Activated T-helper 17 cell treated with anti-CD3 and anti-CD28 coated beads, Interleukin-2, amount 50 U/mL, for 72 hours (primary cell): ENCODE measurements around the gene MED12. TPM values are rescaled to one million over a fixed set of nuclear protein-coding genes. Genes with fewer than 3 reads are reported as not detected.

Experiments used
- ATAC-seq: fragments of 150-1000 bp; cut with Tn5 transposase; replicated peaks from 2 replicates; pipeline ENCODE4 v1.10.0; 2021; ENCODE audit warnings: mild to moderate bottlenecking, moderate library complexity
- H3K27ac Mint-ChIP-seq: one replicate; pipeline ENCODE4 v1.8.0; 2022; ENCODE audit warnings: mixed read lengths
- H3K27me3 Mint-ChIP-seq: one replicate; pipeline ENCODE4 v1.8.0; 2022; ENCODE audit warnings: mixed read lengths
- H3K36me3 Mint-ChIP-seq: one replicate; pipeline ENCODE4 v1.8.0; 2022; ENCODE audit warnings: low read depth, mild to moderate bottlenecking, mixed read lengths
- H3K4me1 Mint-ChIP-seq: one replicate; pipeline ENCODE4 v1.8.0; 2022; ENCODE audit warnings: mixed read lengths
- H3K4me3 Mint-ChIP-seq: one replicate; pipeline ENCODE4 v1.8.0; 2022; ENCODE audit warnings: mild to moderate bottlenecking, mixed read lengths
- H3K9me3 Mint-ChIP-seq: one replicate; pipeline ENCODE4 v1.8.0; 2022; ENCODE audit warnings: mixed read lengths
- total RNA-seq, 2 donors: library from RNA; stranded (reverse); gene quantifications; one replicate each; pipeline ENCODE4 v1.2.3, GENCODE V29; 2022

Gene MED12
- total RNA-seq, 2 donors from 2014 or later: 46.2 to 144 TPM

DNA sequence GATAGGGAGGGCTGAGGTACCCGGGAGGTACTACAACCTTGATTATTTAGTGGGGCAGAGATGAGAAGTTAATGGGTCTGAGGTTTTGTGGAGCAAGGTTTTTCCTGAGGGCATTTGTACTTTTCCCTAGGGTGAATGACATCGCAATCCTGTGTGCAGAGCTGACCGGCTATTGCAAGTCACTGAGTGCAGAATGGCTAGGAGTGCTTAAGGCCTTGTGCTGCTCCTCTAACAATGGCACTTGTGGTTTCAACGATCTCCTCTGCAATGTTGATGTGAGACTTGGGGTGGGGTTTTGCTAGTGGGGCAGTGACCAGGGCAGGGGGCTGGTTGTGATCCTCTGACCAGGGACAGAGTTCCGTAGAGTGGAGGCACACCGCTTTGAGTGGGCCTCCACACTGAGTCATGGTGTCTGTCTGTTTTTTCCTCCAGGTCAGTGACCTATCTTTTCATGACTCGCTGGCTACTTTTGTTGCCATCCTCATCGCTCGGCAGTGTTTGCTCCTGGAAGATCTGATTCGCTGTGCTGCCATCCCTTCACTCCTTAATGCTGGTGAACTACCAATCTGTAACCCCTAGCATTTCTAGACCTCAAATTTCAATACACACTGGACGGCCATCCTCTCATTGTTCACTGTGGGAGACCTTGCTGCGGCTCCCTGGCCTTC, 9.9 kb downstream of the MED12 start:
- Mint-ChIP-seq H3K9me3 (no peaks in the 10 kb centered on the region), H3K4me3 (peak overlapping the region; percentile 75), H3K4me1 (peaks cover 28% of the 10 kb centered on the region), H3K27me3 (no peaks in the 10 kb centered on the region), H3K27ac (peak overlapping the region; percentile 78), H3K36me3 (peaks cover 98% of the 10 kb centered on the region)
- peak; percentile 52 for ATAC-seq

DNA sequence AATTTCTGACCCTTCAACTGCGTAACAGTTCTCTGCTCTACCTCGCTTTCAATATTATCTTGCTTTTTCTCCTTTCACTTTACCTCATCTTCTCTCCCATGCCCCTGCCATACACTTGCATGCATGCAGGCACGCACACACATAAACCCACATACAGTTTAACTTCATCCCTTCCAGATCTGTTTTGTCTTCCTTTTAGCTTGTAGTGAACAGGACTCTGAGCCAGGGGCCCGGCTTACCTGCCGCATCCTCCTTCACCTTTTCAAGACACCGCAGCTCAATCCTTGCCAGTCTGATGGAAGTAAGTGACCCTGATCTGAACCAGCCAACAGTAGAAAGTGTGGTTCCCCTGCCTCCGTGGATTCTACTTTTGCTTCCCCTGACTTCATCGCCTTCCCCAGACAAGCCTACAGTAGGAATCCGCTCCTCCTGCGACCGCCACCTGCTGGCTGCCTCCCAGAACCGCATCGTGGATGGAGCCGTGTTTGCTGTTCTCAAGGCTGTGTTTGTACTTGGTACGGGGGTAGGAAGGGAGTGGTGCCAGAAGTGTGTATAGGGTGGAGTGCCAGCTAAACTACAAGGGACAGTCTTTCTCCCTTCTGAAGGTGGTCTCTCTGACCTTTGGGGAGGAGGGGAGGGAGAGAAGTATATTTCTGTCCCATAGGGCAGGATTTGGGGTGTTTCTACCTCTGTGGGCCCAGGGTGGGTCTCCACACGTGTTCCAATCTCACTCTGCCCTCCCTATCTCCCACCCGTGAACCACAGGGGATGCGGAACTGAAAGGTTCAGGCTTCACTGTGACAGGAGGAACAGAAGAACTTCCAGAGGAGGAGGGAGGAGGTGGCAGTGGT, 10.7 kb downstream of the MED12 start:
- H3K36me3 Mint-ChIP-seq: peaks cover 98% of the 10 kb centered on the region

DNA sequence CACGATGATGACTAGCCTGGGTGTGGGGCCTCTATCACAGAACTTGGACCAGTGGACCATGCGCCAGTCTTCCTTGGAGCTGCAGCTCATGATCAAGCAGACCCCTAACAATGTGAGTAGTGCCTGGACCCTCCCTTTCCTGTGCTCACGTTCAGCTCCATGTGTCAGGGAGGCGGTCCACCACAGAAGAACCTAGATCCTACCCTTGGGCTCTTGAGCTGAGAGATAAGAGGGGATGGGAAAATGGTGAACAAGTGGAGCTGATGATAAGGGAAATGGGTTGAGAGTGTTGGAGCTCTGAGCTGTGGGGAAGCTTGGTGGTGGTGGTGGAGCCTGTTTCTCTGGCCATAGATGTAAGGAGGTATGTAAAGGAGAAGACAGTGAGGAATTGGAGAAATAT, 13.1 kb downstream of the MED12 start:
- peaks cover 22% of the 10 kb centered on the region for H3K4me1 Mint-ChIP-seq

More for the DNA sequence above, 10.7 kb downstream of the MED12 start:
- Mint-ChIP-seq H3K27me3 (no peaks in the 10 kb centered on the region), H3K9me3 (no peaks in the 10 kb centered on the region), H3K4me3 (peak overlapping the region; percentile 75), H3K4me1 (peaks cover 27% of the 10 kb centered on the region), H3K27ac (peak overlapping the region; percentile 78)
- peak; percentile 89 for ATAC-seq

DNA sequence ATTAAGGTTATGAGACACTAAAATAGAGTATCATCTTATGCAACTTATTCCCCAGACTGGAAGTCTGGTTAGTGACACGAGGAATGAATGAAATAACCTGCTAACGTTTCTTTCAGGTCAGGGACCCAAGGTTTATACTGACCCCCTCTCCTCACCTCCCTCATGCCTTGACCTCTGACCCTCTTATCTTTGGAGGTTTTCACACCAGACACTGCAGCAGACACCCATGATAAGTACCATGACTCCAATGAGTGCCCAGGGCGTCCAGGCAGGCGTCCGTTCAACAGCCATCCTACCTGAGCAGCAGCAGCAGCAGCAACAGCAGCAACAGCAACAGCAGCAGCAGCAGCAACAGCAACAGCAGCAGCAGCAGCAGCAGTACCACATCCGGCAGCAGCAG, 22.0 kb downstream of the MED12 start:
- Mint-ChIP-seq H3K9me3 (no peaks in the 10 kb centered on the region), H3K4me3 (no peak overlapping the region), H3K4me1 (peaks cover 5% of the 10 kb centered on the region), H3K36me3 (peaks cover 74% of the 10 kb centered on the region), H3K27ac (no peak overlapping the region), H3K27me3 (no peaks in the 10 kb centered on the region)
- no peak for ATAC-seq

More for the DNA sequence above, 13.1 kb downstream of the MED12 start:
- H3K4me3 Mint-ChIP-seq: no peak overlapping the region
- H3K9me3 Mint-ChIP-seq: no peaks in the 10 kb centered on the region
- no peaks in the 10 kb centered on the region for H3K27me3 Mint-ChIP-seq
- ATAC-seq: no peak
- H3K36me3 Mint-ChIP-seq: peaks cover 98% of the 10 kb centered on the region
- H3K27ac Mint-ChIP-seq: no peak overlapping the region

DNA sequence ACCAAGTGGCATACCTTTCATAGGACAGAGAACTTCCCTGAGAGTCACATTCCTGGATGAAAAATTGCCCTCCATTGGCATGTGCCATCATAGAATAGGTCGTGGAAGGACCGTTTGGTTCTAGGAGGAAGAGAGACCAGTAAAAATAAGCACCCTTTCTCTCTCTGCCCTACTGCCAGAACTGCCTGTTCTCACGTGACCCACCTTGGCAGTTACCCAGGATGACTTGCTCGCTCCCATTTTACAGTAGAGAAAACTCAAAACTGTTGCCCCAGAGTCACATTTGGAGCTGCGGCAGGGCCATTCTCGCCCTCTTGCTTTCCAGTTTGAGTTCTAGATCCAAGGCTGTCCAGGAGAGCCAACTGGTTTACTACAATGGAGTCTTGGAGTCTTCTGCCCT, 25.1 kb downstream of the MED12 start:
- ATAC-seq: no peak
- no peaks in the 10 kb centered on the region for H3K27me3 Mint-ChIP-seq
- no peaks in the 10 kb centered on the region for H3K9me3 Mint-ChIP-seq
- H3K4me3 Mint-ChIP-seq: no peak overlapping the region
- peaks cover 43% of the 10 kb centered on the region for H3K36me3 Mint-ChIP-seq
- no peak overlapping the region for H3K27ac Mint-ChIP-seq
- peaks cover 10% of the 10 kb centered on the region for H3K4me1 Mint-ChIP-seq

DNA sequence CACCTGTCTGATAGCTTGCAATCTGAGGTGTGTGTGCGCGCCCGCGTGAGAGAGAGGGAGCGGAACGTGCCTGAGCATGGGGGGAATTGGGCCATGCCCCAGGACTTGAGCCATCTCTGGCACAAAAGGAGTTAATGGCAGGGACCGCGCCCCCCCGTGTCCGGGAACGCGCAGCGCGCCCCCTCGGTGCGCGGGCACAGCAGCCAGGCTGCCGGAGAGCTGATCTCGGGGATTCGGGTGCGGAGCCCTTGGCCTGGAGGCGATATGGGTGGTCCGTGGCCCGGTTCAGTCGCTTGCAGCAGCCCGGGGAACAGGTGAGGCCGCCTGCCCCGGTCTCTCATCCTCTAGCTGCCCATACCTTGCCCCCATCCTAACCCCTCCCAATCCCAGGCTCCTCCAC, 26.3 kb downstream of the MED12 start, which contains the start of gene NLGN3:
NLGN3 (plus strand) TSS at position 191 of the 400 bp plus-strand sequence. CDS start 2,909 bp downstream, outside the sequence.
- Mint-ChIP-seq H3K4me1 (peaks cover 5% of the 10 kb centered on the region), H3K27me3 (no peaks in the 10 kb centered on the region)

DNA sequence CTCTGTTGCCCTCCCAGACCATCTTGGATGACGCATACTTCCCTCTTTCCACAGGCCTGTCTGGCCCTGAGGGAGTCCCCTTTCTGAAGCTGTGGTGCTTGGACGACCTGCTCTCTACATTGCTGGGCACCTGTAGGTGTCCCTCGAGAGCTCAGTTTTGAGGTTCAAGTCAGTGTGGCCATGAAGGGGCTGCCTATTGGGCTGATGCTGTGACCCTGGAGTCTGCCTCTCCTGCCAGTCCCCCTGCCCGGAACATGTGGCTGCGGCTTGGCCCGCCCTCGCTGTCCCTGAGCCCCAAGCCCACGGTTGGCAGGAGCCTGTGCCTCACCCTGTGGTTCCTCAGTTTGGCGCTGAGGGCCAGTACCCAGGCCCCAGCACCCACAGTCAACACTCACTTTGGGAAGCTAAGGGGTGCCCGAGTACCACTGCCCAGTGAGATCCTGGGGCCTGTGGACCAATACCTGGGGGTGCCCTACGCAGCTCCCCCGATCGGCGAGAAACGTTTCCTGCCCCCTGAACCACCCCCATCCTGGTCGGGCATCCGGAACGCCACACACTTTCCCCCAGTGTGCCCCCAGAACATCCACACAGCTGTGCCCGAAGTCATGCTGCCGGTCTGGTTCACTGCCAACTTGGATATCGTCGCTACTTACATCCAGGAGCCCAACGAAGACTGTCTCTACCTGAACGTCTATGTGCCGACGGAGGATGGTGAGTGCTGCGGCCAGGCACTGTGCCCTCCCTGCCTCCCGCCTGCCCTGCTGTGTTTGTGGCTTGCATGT, 29.3 kb downstream of the MED12 start:
- Mint-ChIP-seq H3K27ac (no peak overlapping the region), H3K9me3 (no peaks in the 10 kb centered on the region), H3K36me3 (peaks cover 4% of the 10 kb centered on the region), H3K4me1 (peaks cover 5% of the 10 kb centered on the region), H3K27me3 (no peaks in the 10 kb centered on the region), H3K4me3 (no peak overlapping the region)
- ATAC-seq: no peak

More for the DNA sequence above, 26.3 kb downstream of the MED12 start, which contains the start of gene NLGN3:
- H3K9me3 Mint-ChIP-seq: no peaks in the 10 kb centered on the region
- H3K27ac Mint-ChIP-seq: no peak within 1 kb of the TSS
- no peak for ATAC-seq
- peak within 1 kb of the TSS; percentile 11 for H3K4me3 Mint-ChIP-seq
- peaks cover 32% of the 10 kb centered on the region for H3K36me3 Mint-ChIP-seq

DNA sequence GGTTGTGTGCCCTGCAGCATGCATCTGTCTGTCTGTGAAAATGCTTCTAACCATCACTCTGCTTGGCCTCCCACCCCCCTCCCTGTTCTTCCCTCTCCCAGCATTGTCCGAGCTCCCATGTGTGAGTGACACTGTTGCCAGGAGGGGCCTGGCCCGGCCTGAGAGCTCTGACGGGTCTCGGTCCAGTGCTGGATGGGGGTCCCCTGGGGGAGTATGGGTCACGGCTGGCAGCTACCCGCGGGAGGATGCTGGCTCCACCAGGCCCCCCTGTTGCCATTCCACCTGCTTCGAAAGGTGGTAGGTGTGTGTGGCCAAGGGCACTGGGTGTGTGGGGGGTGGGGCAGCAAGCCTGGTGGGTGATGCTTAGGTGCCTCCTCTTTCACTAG, 29.9 kb downstream of the MED12 start:
- Mint-ChIP-seq H3K36me3 (no peaks in the 10 kb centered on the region), H3K9me3 (no peaks in the 10 kb centered on the region), H3K4me3 (no peak overlapping the region), H3K4me1 (peaks cover 5% of the 10 kb centered on the region), H3K27ac (no peak overlapping the region), H3K27me3 (no peaks in the 10 kb centered on the region)
- ATAC-seq: no peak

DNA sequence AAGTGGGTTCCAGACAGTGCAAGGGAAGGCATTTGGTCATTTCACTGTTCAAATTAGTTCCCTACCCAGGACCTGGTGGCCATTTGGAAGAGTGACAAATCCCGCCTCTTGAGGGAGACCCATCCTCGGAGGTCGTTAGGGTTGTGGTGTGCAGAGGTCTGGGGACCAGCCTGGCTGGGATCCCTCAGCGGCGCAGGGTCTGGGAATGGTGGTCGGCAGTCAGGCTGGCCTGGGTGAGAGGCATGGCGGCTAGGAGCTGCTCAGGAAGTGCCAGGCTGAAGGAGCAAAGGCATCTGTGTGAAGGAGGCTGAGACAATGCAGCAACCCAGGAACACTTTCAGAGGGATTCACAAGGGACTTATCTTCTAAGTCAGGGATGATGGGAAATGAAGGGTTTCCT, 33.0 kb downstream of the MED12 start:
- H3K36me3 Mint-ChIP-seq: peaks cover 5% of the 10 kb centered on the region
- H3K4me1 Mint-ChIP-seq: peaks cover 6% of the 10 kb centered on the region
- no peak overlapping the region for H3K27ac Mint-ChIP-seq
- H3K4me3 Mint-ChIP-seq: no peak overlapping the region
- no peaks in the 10 kb centered on the region for H3K27me3 Mint-ChIP-seq
- no peak for ATAC-seq
- no peaks in the 10 kb centered on the region for H3K9me3 Mint-ChIP-seq

DNA sequence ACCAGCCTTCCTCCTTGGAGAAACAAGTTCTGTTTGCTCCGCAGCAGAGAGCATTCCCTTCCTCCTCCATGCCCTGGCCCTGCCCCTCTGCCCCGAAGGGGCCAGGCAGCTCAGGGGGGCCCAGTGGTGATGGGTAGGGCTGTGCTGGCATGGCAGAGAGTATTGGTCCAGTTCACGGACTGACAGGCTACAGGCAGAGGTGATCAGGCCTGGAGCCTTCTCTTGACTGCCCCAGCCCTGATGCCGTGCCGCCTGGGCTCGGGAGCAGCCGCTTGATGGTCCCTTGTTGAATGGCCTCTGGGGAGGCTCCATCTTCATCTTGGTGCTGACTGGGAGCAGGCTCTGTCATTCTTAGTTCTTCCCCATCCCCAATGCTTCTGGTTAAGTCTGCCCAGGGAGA, 35.8 kb downstream of the MED12 start:
- Mint-ChIP-seq H3K4me1 (peaks cover 5% of the 10 kb centered on the region), H3K36me3 (peaks cover 17% of the 10 kb centered on the region), H3K4me3 (no peak overlapping the region), H3K9me3 (no peaks in the 10 kb centered on the region), H3K27me3 (no peaks in the 10 kb centered on the region), H3K27ac (no peak overlapping the region)
- no peak for ATAC-seq

DNA sequence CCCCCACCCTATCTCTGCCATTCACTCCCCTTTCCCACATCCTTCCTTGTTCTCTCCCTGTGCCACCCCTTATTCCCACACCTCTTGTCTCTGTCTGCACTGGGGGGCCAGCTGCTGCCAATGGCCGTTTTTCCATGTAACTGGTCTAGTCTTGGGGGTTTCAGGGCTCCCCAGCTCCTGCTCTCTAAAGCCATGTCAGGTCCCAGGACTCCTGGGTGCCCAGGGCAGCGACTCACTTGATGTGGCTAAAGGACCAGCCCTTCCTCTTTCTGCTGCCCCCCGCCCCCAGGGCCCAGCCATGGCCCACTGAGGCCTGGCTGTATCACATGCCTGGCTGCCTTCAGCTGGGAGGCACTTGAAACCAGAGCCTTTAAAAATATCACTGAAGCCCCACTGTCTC, 36.2 kb downstream of the MED12 start:
- H3K9me3 Mint-ChIP-seq: no peaks in the 10 kb centered on the region
- H3K4me3 Mint-ChIP-seq: no peak overlapping the region
- no peak for ATAC-seq
- peaks cover 5% of the 10 kb centered on the region for H3K4me1 Mint-ChIP-seq
- H3K36me3 Mint-ChIP-seq: peaks cover 19% of the 10 kb centered on the region
- H3K27ac Mint-ChIP-seq: no peak overlapping the region
- no peaks in the 10 kb centered on the region for H3K27me3 Mint-ChIP-seq

DNA sequence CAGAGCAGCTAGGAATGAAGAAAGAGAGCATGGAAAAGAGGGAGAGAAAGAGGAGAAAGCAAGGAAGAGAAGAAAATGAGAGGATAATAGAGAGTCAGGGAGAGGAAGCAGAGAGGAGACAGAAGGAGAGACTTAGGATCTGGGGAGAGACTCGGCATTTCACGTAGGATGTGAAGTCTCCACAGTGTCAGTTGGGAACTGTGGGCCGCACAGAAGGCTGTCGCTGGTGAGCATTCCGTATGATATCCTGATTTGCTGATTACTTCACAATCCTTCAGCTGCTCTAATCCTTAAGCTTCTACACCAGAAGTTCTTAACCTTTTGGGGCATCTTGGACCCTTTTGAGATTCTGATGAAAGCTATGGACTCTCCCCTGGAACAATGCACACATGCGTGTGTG, 40.2 kb downstream of the MED12 start:
- Mint-ChIP-seq H3K27me3 (no peaks in the 10 kb centered on the region), H3K9me3 (no peaks in the 10 kb centered on the region), H3K4me1 (peaks cover 5% of the 10 kb centered on the region), H3K4me3 (no peak overlapping the region), H3K27ac (no peak overlapping the region), H3K36me3 (peaks cover 19% of the 10 kb centered on the region)
- ATAC-seq: no peak

DNA sequence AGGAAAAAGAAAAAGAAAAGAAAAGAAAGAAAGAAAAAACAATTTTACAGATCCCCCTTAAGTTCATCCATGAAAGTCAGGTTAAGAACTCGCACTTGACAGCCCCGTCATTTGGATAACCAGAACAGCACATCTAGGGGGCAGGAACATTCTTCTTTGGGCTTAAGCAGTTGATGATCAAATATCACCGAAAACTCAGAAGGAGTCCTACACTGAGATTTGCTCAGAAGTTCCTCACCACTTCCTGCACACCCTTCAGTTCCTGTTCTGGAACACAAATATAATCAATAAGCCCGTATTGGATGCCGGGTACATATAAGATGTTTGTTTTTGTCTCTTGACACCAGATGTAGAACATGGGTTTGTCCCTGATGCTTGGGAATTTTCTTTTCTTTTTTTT, 40.9 kb downstream of the MED12 start:
- Mint-ChIP-seq H3K4me1 (peaks cover 5% of the 10 kb centered on the region), H3K36me3 (peaks cover 19% of the 10 kb centered on the region), H3K27me3 (no peaks in the 10 kb centered on the region), H3K9me3 (no peaks in the 10 kb centered on the region), H3K4me3 (no peak overlapping the region), H3K27ac (no peak overlapping the region)
- ATAC-seq: no peak

DNA sequence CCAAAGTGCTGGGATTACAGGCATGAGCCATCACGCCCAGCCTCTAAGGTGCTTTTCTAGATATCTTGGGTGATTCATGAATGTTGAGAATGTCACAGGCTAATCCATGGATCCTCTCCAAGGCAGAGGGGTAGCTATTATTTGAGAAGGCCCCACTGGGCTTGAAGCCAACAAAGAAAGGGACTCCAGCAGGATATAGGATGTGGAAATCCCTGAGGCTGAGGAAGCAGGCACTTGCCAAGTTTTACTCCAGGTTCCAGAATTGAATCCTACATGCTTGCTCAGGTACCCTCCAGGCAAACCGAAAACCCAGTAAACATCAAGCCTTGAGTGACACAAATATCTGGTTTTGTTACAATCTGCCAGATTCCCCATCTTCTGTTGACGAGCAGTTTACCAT, 42.1 kb downstream of the MED12 start:
- Mint-ChIP-seq H3K36me3 (peaks cover 19% of the 10 kb centered on the region), H3K4me3 (no peak overlapping the region), H3K9me3 (no peaks in the 10 kb centered on the region), H3K27me3 (no peaks in the 10 kb centered on the region), H3K27ac (no peak overlapping the region), H3K4me1 (peaks cover 5% of the 10 kb centered on the region)
- ATAC-seq: no peak
